Gastrocnemius medialis (tissue), 4 donors: ENCODE data around the gene TMEM161A. TPM values are rescaled to one million over a fixed set of nuclear protein-coding genes. Genes with fewer than 3 reads are reported as not detected.

ENCODE experiments used
- ATAC-seq, 2 donors: fragments of 150-250 bp; one replicate each; pipeline ENCODE4 v1.9.1; 2016
- DNase-seq, 2 donors: peaks; one replicate each; pipeline ENCODE4 v3.0.0-alpha.2; 2019
- H3K27ac ChIP-seq, 4 donors: fragments of 200-600 bp; sonication (generic); 1 replicate in 1 of 4; 2 replicates in 3 of 4; pipeline ENCODE4 v1.5.1; 2016 to 2018; ENCODE audit warnings: mild to moderate bottlenecking in 2 of 4, moderate library complexity in 1 of 4
- H3K27me3 ChIP-seq, 3 donors: fragments of 200-600 bp; sonication (generic) in 2 of 3; 1 replicate in 1 of 3; 2 replicates in 2 of 3; pipeline versions ENCODE4 v1.5.1 to v1.6.0; 2016 to 2019; ENCODE audit warnings: mild to moderate bottlenecking in 1 of 3, moderate library complexity in 1 of 3
- H3K36me3 ChIP-seq, 2 donors: fragments of 200-600 bp; sonication (generic) in 1 of 2; one replicate each; pipeline ENCODE4 v1.5.1; 2017 to 2018
- H3K4me1 ChIP-seq, 2 donors: fragments of 200-600 bp; sonication (generic) in 1 of 2; one replicate each; pipeline ENCODE4 v1.5.1; 2016 to 2017; ENCODE audit warnings: mild to moderate bottlenecking in 2 of 2
- H3K4me3 ChIP-seq, 4 donors: fragments of 200-600 bp; sonication (generic) in 3 of 4; 1 replicate in 1 of 4; 2 replicates in 3 of 4; pipeline ENCODE4 v1.5.1; 2016 to 2019; ENCODE audit warnings: mild to moderate bottlenecking in 2 of 4
- H3K9me3 ChIP-seq, 3 donors: fragments of 200-600 bp; sonication (generic) in 2 of 3; 1 replicate in 1 of 3; 2 replicates in 2 of 3; pipeline ENCODE4 v1.5.1; 2016 to 2019
- CTCF ChIP-seq, 5 experiments: fragments of 450-650 bp in 3 of 5; fragments of 200-600 bp in 2 of 5; sonication (generic) in 2 of 5; IDR thresholded peaks in 4 of 5; conservative IDR thresholded peaks in 1 of 5; 1 replicate in 4 of 5; 2 replicates in 1 of 5; pipeline ENCODE4 v1.5.1; 2016 to 2019; ENCODE audit warnings: antibody characterized with exemption in 5 of 5, mild to moderate bottlenecking in 3 of 5, moderate library complexity in 3 of 5
- POLR2A ChIP-seq, 2 donors: fragments of 450-650 bp; IDR thresholded peaks; one replicate each; pipeline ENCODE4 v1.6.1; 2017; ENCODE audit warnings: antibody characterized with exemption in 2 of 2, mild to moderate bottlenecking in 2 of 2, moderate library complexity in 2 of 2
- in situ Hi-C, 4 donors: fragments of 200-750 bp; cut with MboI; loops; one replicate each; pipeline versions ENCODE4 v1.15.0 to v1.8.0; 2017; ENCODE audit warnings: low sequenced_read_pairs in 4 of 4
- intact Hi-C: fragments of 100-400 bp; cut with DNase I; formaldehyde crosslinking; loops from one replicate; pipeline ENCODE4 v1.15.1; 2023; ENCODE audit warnings: low total_unique reads
- total RNA-seq, 4 donors: library from RNA; depleted of rRNA; stranded (reverse); fragments of >200 nt; gene quantifications; one replicate each; pipeline versions ENCODE4 v1.1.0 to v1.2.3, GENCODE V29; 2016

The TMEM161A gene
- total RNA-seq, 4 donors from 2014 or later = 30.1 to 52.1 (median 42.8) TPM

- no peak overlapping the region for H3K27ac ChIP-seq
- H3K27me3 ChIP-seq = no peaks in the 10 kb centered on the region
- peaks cover 0 to 3% of the 10 kb centered on the region in 2 donors for H3K36me3 ChIP-seq
- ATAC-seq = no peak
- in situ Hi-C loops = no loop called here
- H3K4me1 ChIP-seq = no peaks in the 10 kb centered on the region
- DNase-seq = no peak
- no peaks in the 10 kb centered on the region for H3K9me3 ChIP-seq
- no peak overlapping the region for H3K4me3 ChIP-seq
- intact Hi-C loops = no loop called here
- no peak for TF ChIP-seq POLR2A (IDR thresholded peaks at IDR 0.05)
- TF ChIP-seq CTCF (IDR thresholded peaks at IDR 0.05 in 4 of 5, conservative IDR thresholded peaks at IDR 0.05 in 1 of 5) = no peak
These were observed 17.4 kb upstream of the TMEM161A start for GRCh38 chr19:19155495-19156219.

- intact Hi-C loops = no loop called here
- Histone ChIP-seq H3K27ac (no peak overlapping the region), H3K4me1 (no peaks in the 10 kb centered on the region), H3K27me3 (no peaks in the 10 kb centered on the region), H3K36me3 (peaks cover 0 to 3% of the 10 kb centered on the region in 2 donors), H3K4me3 (no peak overlapping the region), H3K9me3 (no peaks in the 10 kb centered on the region)
- no peak for ATAC-seq
- DNase-seq = no peak
- in situ Hi-C loops = no loop called here
- TF ChIP-seq POLR2A (IDR thresholded peaks at IDR 0.05) = no peak
- no peak for TF ChIP-seq CTCF (IDR thresholded peaks at IDR 0.05 in 4 of 5, conservative IDR thresholded peaks at IDR 0.05 in 1 of 5)
These were observed 16.7 kb upstream of the TMEM161A start for GRCh38 chr19:19154768-19155494.

- no peaks in the 10 kb centered on the region for H3K9me3 ChIP-seq
- ATAC-seq (no peak), DNase-seq (no peak)
- intact Hi-C loops (no loop called here), in situ Hi-C loops (no loop called here)
- no peaks in the 10 kb centered on the region for H3K27me3 ChIP-seq
- H3K4me3 ChIP-seq = no peak overlapping the region
- TF ChIP-seq CTCF (IDR thresholded peaks at IDR 0.05 in 4 of 5, conservative IDR thresholded peaks at IDR 0.05 in 1 of 5) = no peak
- no peak for TF ChIP-seq POLR2A (IDR thresholded peaks at IDR 0.05)
- peaks cover 0 to 3% of the 10 kb centered on the region in 2 donors for H3K36me3 ChIP-seq
- H3K4me1 ChIP-seq = no peaks in the 10 kb centered on the region
- H3K27ac ChIP-seq = no peak overlapping the region
These were observed 14.5 kb upstream of the TMEM161A start for GRCh38 chr19:19152668-19153384.

GRCh38 chr19:19151418-19151817 is 13.1 kb upstream of the TMEM161A start:
- in situ Hi-C loops = no loop called here
- TF ChIP-seq CTCF (IDR thresholded peaks at IDR 0.05 in 4 of 5, conservative IDR thresholded peaks at IDR 0.05 in 1 of 5) (no peak), POLR2A (IDR thresholded peaks at IDR 0.05) (no peak)
- Histone ChIP-seq H3K9me3 (no peaks in the 10 kb centered on the region), H3K27me3 (no peaks in the 10 kb centered on the region), H3K4me3 (no peak overlapping the region), H3K36me3 (peaks cover 0 to under 1% of the 10 kb centered on the region in 2 donors), H3K27ac (no peak overlapping the region), H3K4me1 (no peaks in the 10 kb centered on the region)
- intact Hi-C loops = no loop called here
- ATAC-seq = no peak
- DNase-seq = no peak
